GM18861 (cell line): ENCODE results near the gene UBL4A.
"Not testable (repeated sequence)": the region's sequence is repeated elsewhere in the genome, so short reads cannot be mapped to it uniquely, and the experiment has no call there.

Experiments used
- ATAC-seq: cut with Tn5 transposase; IDR thresholded peaks from one replicate; pipeline ENCODE4 v1.9.1; 2021; ENCODE audit not compliant: unreplicated experiment

UBL4A gene

DNA sequence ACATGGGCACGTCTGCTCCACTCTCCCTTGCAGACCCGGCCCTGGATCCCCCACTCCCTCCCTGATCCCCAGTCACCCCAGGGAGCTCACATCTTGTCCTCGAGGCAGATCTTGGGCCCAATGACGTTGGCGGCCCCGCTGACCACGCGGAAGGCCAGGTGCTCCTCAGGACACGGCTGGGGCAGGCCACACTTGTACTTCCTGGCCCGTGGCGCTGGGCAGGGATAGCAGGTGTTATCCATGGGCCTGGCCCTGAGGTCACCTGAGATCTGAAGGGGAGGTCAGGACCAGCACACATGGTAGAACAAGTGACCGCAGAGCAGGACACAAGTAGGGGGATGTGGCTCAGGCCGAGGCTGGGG is 21.9 kb upstream of the UBL4A start:
- ATAC-seq, result no peak

DNA sequence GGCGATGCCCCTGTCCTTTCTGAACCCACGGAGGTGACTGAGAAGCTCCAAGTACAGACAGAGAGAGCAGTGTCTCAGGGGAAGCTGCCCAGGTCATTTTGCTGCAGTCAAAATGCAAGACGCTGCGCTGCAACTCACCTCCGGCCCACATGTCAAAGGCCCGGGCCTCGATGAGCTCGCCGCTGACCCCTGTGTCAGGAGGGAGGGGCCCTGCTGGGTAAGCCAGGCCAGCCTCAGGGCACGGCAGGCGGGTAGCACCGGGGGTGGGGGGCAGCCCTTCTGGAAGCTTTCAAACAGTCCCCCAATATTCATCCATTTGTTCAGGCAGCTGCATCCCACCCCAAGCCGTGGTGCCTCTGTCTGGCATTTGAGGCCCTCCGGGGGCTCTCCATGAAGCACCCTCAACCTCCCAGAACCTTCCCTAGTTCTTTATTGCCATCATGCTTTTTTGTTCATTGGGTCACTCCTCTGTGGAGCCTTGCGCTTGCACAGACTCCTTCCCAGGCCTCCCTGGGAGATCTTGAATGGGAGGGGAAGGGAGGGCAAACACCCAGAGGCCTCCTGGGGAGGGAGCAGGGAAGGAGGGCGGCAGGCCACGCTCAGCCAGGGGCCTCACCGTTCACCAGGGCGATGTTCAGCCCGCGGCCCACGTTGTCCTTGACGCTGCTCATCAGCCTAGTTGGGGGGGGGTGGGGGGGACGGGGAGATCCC is 21.4 kb upstream of the UBL4A start:
- ATAC-seq, result no peak

GRCh38 chrX:154506483-154507332 is 20.3 kb upstream of the UBL4A start:
- no peak for ATAC-seq

DNA sequence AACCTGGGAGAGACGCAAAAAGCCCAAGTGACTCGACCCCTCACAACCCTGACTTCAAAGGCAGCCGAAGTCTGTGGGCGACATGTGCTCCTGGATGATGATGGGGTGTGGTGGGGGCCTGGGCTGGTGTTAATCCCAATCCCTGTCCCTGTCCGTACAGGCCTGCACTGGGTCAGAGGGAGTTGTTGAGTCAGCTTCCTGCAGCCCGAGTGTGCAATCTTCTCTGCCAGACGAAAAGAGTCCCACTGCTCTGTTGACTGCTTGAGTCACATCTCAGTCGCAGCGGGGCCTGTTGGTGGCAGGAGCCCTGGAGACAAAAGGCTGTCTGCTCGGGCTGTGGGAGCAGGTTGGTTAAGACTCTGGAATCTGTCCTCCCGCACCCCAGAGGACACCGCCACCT is 19.3 kb upstream of the UBL4A start:
- no peak for ATAC-seq

- no peak for ATAC-seq
These were observed 16.6 kb upstream of the UBL4A start for GRCh38 chrX:154502989-154503388.

DNA sequence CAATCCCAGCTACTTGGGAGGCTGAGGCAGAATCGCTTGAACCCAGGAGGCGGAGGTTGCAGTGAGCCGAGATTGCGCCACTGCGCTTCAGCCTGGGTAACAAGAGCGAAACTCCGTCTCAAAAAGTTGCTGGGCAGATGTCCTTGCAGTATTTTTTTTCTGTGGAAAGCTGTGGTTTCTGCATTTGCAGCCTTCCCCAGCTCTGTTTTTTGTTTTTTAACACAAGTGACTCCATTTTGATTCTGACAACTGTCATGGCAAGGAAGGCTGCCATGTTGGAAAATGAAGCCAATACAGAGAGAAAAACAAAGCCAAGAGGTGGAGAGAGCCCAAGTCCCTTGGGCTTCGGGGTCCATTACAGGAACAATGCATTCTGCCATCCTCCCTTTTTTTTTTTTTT is 15.7 kb upstream of the UBL4A start:
- ATAC-seq, result no peak

- not testable (repeated sequence) for ATAC-seq
These were observed 15.0 kb upstream of the UBL4A start for GRCh38 chrX:154501423-154501822.

DNA sequence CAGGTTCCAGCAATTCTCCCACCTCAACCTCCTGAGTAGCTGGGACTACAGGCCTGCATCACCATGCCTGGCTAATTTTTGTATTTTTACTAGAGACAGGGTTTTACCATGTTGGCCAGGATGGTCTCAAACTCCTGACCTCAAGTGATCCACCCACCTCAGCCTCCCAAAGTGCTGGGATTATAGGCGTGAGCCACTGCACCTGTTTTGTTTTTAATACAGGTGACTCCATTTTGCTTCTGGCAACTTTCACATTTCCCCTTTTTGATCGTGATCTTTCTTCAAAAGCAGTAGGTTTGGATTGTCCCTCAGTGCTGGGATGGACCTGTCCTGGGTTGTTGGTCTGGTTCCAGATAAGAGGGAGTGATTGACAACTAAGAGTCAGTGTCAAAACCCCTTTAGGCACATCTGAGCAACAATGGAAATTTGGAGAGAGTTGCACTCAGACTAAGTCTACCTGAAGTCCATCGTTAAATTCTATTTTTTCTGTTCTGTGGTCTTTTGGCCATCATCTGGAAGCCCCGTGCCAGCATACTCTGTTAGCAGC is 10.2 kb upstream of the UBL4A start:
- ATAC-seq, result not testable (repeated sequence)

- no peak for ATAC-seq
These were observed 9.1 kb upstream of the UBL4A start for GRCh38 chrX:154495472-154495922.

- ATAC-seq, result no peak
These were observed 8.3 kb upstream of the UBL4A start for GRCh38 chrX:154494715-154495114.

GRCh38 chrX:154490414-154491083 is 4.1 kb upstream of the UBL4A start, which contains the start of gene SLC10A3:
Gene SLC10A3, minus strand, starts transcription at chrX:154490629. Its CDS starts 1,689 bp downstream, at chrX:154488940.
- peak; percentile 73 for ATAC-seq

DNA sequence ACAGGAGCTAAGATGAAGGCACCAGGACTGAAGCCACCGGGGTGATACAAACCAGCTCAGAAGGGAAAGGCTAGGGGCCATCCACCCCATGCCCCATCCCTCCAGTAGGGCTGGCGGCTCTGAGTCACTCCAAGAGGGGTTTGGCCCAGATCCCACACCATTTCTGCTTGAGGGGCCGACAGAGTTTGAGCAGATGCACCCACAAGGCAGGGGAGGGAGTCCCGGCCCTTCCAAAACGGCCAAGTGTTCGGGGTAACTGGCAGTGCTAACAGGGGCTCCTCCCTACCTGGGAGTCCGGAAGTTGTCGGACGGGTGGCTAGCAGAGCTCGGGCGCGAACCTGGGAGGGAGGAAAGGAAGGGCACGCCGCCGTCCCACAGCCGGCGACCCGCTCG is 3.6 kb upstream of the UBL4A start:
- ATAC-seq, result peak; percentile 5

- ATAC-seq, result no peak
These were observed 2.8 kb upstream of the UBL4A start for GRCh38 chrX:154489182-154489581.

DNA sequence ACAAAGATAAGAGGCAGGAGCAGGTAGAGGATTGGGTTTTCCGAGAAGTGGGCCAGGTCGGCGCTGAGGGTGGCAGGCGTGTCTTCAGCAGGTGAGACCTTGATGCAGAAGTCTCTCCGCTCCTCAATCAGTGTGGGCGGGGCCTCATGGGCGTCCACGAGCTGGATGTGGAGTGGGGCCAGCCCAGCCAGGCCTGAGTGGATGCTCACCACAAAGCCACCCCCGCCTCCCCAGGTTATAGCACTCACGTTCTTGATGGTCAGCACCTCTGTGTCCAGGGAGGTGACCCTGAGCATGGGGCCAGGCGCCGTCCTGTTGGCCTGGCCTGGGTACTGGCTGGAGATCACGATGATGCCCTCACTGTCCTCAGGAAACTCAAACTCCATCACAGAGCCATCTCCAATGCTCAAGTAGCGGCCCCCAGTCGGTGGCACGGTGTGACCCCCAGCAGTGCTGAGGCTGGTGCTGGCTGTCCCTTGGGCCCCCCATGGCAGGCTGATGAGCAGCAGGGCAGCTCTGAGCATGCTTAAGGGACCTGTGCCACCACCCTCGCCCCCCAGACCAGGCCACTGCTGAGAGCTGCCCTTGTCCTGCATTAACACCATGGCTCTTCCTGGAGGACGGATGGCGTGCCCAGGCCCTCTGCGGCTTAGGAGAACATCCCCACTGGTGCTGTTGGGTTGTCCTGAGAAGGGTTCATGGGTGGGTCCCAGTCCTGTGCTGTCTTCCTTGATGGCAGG is 2.1 kb upstream of the UBL4A start:
- no peak for ATAC-seq

- ATAC-seq, result no peak
These were observed 1.3 kb upstream of the UBL4A start for GRCh38 chrX:154487518-154488290.

GRCh38 chrX:154486052-154486395 is 391 bp downstream of the UBL4A start:
- ATAC-seq, result no peak

GRCh38 chrX:154485150-154486051 is 1.0 kb downstream of the UBL4A start:
- ATAC-seq, result no peak

GRCh38 chrX:154484255-154485149 is 1.9 kb downstream of the UBL4A start:
- no peak for ATAC-seq
